IMR-90 (cell line): Measurements from ENCODE around the gene KRT4. TPM values are rescaled to one million over a fixed set of nuclear protein-coding genes. Genes with fewer than 3 reads are reported as not detected.

Experiments
- ATAC-seq: fragments of 200-7000 bp; cut with Tn5 transposase; 2 replicates; pipeline ENCODE4 v1.9.1; 2020; ENCODE audit warnings: low read depth, mild to moderate bottlenecking, moderate library complexity
- BruUV-seq: library from RNA; stranded (reverse); fragments of 400-500 nt; replicated peaks from 2 replicates; lab custom pipeline; 2021; lab: Mats Ljungman, UMichigan
- CTCF ChIA-PET: fragments of 300-600 bp; formaldehyde crosslinking; extraction: SDS; loops from one replicate; lab custom pipeline; 2021; ENCODE audit warnings: antibody characterized with exemption; lab: Yijun Ruan, JAX
- POLR2A ChIA-PET: fragments of 300-600 bp; sonication (Branson Sonifier 250); formaldehyde crosslinking; loops from one replicate; lab custom pipeline; 2022; ENCODE audit warnings: antibody characterized with exemption; ENCODE audit not compliant: unreplicated experiment; lab: Charles Lee
- DNase-seq: peaks from one replicate; pipeline ENCODE4 v3.0.0; 2013
- H2AFZ ChIP-seq: replicated peaks from 2 replicates; pipeline ENCODE3; 2013; ENCODE audit warnings: low read length, mild to moderate bottlenecking; ENCODE audit not compliant: poor library complexity
- H2AK5ac ChIP-seq: 2 replicates; pipeline ENCODE4 v1.6.1; 2013; ENCODE audit warnings: low read depth, low read length, inconsistent platforms
- H2AK9ac ChIP-seq: replicated peaks from 2 replicates; pipeline ENCODE3; 2013; ENCODE audit warnings: mild to moderate bottlenecking, low read depth, low read length, moderate library complexity; ENCODE audit not compliant: poor library complexity
- H2BK120ac ChIP-seq: 2 replicates; pipeline ENCODE4 v1.6.1; 2013; ENCODE audit warnings: low read depth, low read length, inconsistent platforms
- H2BK15ac ChIP-seq: 3 replicates; pipeline ENCODE4 v1.6.1; 2013; ENCODE audit warnings: low read depth, low read length, inconsistent platforms
- H2BK20ac ChIP-seq: 2 replicates; pipeline ENCODE4 v1.6.1; 2013; ENCODE audit warnings: low read depth, mild to moderate bottlenecking, inconsistent platforms, low read length, moderate library complexity
- H2BK5ac ChIP-seq: 2 replicates; pipeline ENCODE4 v1.6.1; 2013; ENCODE audit warnings: mild to moderate bottlenecking, low read depth, low read length, inconsistent platforms; ENCODE audit not compliant: poor library complexity, severe bottlenecking
- H3K14ac ChIP-seq: replicated peaks from 2 replicates; pipeline ENCODE4 v1.6.1; 2013; ENCODE audit warnings: low read depth, low read length, inconsistent platforms
- H3K18ac ChIP-seq: 2 replicates; pipeline ENCODE4 v1.6.1; 2013; ENCODE audit warnings: low read depth, low read length, control low read depth
- H3K23ac ChIP-seq: 2 replicates; pipeline ENCODE4 v1.6.1; 2013; ENCODE audit warnings: low read depth, low read length, inconsistent platforms
- H3K27ac ChIP-seq: 2 replicates; pipeline ENCODE4 v1.5.1; 2013; ENCODE audit warnings: mild to moderate bottlenecking, control low read depth, low read length; ENCODE audit not compliant: insufficient read depth
- H3K27me3 ChIP-seq: 2 replicates; pipeline ENCODE4 v1.6.1; 2013; ENCODE audit warnings: low read length; ENCODE audit not compliant: control insufficient read depth, insufficient read depth
- H3K36me3 ChIP-seq: 2 replicates; pipeline ENCODE4 v1.6.1; 2013; ENCODE audit warnings: low read length, mixed read lengths; ENCODE audit not compliant: control insufficient read depth, insufficient read depth
- H3K4ac ChIP-seq: 2 replicates; pipeline ENCODE4 v1.6.1; 2013; ENCODE audit warnings: low read depth, low read length, inconsistent platforms
- H3K4me1 ChIP-seq: 2 replicates; pipeline ENCODE4 v1.6.1; 2013; ENCODE audit warnings: low read length, mixed read lengths; ENCODE audit not compliant: control insufficient read depth, insufficient read depth
- H3K4me2 ChIP-seq: 2 replicates; pipeline ENCODE4 v1.6.1; 2013; ENCODE audit warnings: low read depth, mild to moderate bottlenecking, control low read depth, low read length, moderate library complexity
- H3K4me3 ChIP-seq: 2 replicates; pipeline ENCODE4 v1.5.1; 2013; ENCODE audit warnings: low read depth, mild to moderate bottlenecking, control low read depth, low read length, moderate library complexity; ENCODE audit not compliant: insufficient read depth
- H3K56ac ChIP-seq: 2 replicates; pipeline ENCODE4 v1.6.1; 2013; ENCODE audit warnings: low read length, inconsistent platforms; ENCODE audit not compliant: insufficient read depth; ENCODE audit errors: extremely low read depth
- H3K79me1 ChIP-seq, 2 experiments: 2 replicates each; pipeline ENCODE4 v1.6.1; 2013; ENCODE audit warnings: low read length in 2 of 2, inconsistent platforms in 1 of 2, low read depth in 1 of 2
- H3K9ac ChIP-seq: 2 replicates; pipeline ENCODE4 v1.6.1; 2013; ENCODE audit warnings: low read depth, low read length, control low read depth
- H3K9me1 ChIP-seq: 2 replicates; pipeline ENCODE4 v1.6.1; 2013; ENCODE audit warnings: low read length, inconsistent platforms; ENCODE audit not compliant: insufficient read depth
- H3K9me3 ChIP-seq: 2 replicates; pipeline ENCODE4 v1.6.1; 2013; ENCODE audit warnings: low read length; ENCODE audit not compliant: control insufficient read depth, insufficient read depth
- H4K20me1 ChIP-seq: 2 replicates; pipeline ENCODE4 v1.6.1; 2013; ENCODE audit warnings: low read length, inconsistent platforms; ENCODE audit not compliant: insufficient read depth
- H4K5ac ChIP-seq: 2 replicates; pipeline ENCODE4 v1.6.1; 2013; ENCODE audit warnings: mild to moderate bottlenecking, low read depth, low read length, control low read depth
- H4K8ac ChIP-seq, 2 experiments: 2 replicates each; pipeline ENCODE4 v1.6.1; 2013; ENCODE audit warnings: low read depth in 2 of 2, low read length in 2 of 2, control low read depth in 1 of 2, inconsistent platforms in 1 of 2
- H4K91ac ChIP-seq: 2 replicates; pipeline ENCODE4 v1.6.1; 2013; ENCODE audit warnings: low read depth, low read length, inconsistent platforms; ENCODE audit not compliant: insufficient read depth
- CHD1 ChIP-seq: IDR thresholded peaks from 2 replicates; pipeline ENCODE4 v1.6.1; 2012; ENCODE audit warnings: low read depth, low read length, improper control_type of control experiment
- NFE2L2 ChIP-seq: fragments of 150-350 bp; IDR thresholded peaks from 2 replicates; pipeline ENCODE4 v1.6.1; 2016; ENCODE audit warnings: low read depth, mild to moderate bottlenecking, low read length
- POLR2A ChIP-seq: IDR thresholded peaks from 2 replicates; pipeline ENCODE4 v1.6.1; 2012; ENCODE audit warnings: mild to moderate bottlenecking, low read depth, low read length
- RAD21 ChIP-seq: IDR thresholded peaks from 2 replicates; pipeline ENCODE4 v1.6.1; 2012; ENCODE audit warnings: low read length, improper control_type of control experiment
- RCOR1 ChIP-seq: IDR thresholded peaks from 2 replicates; pipeline ENCODE4 v1.6.1; 2012; ENCODE audit warnings: mild to moderate bottlenecking, low read length, improper control_type of control experiment; ENCODE audit not compliant: insufficient replicate concordance
- RFX5 ChIP-seq: IDR thresholded peaks from 2 replicates; pipeline ENCODE4 v1.8.0; 2012; ENCODE audit warnings: low read depth, mild to moderate bottlenecking, low read length, moderate library complexity
- WGBS, 2 experiments: methylation state at CpG; one replicate each; pipeline versions ENCODE4 v1.1.5 to v1.1.7; 2013; ENCODE audit warnings: missing lambda C conversion rate in 2 of 2; ENCODE audit not compliant: insufficient read length in 1 of 2; ENCODE audit errors: extremely low coverage in 2 of 2; 5-methylcytosine and 5-hydroxymethylcytosine counted together
- dilution Hi-C: fragments of 300-500 bp; cut with HindIII; formaldehyde crosslinking; loops from one replicate; pipeline ENCODE4 v1.14.3; 2018; ENCODE audit warnings: low sequenced_read_pairs; ENCODE audit not compliant: unreplicated experiment
- in situ Hi-C: fragments of 300-500 bp; cut with MboI; formaldehyde crosslinking; loops from 3 replicates; pipeline ENCODE4 v1.14.3; 2019; ENCODE audit warnings: low sequenced_read_pairs, inconsistent platforms, mixed read lengths
- intact Hi-C: fragments of 100-400 bp; cut with micrococcal nuclease; formaldehyde crosslinking; loops from 2 replicates; pipeline ENCODE4 v1.10.0; 2022
- polyA plus RNA-seq, 3 experiments: library from polyadenylated mRNA; depleted of rRNA; stranded (reverse); fragments of >200 nt; gene quantifications; 2 replicates each; pipeline ENCODE4 v1.2.3, GENCODE V29; 2012; ENCODE audit warnings: low replicate concordance in 1 of 3
- total RNA-seq: library from RNA; depleted of rRNA; stranded (reverse); fragments of >200 nt; gene quantifications from 2 replicates; pipeline ENCODE4 v1.2.3, GENCODE V29; 2012
- TF ChIP-seq, protein P1 (sequence below): fragments of 150-350 bp; IDR thresholded peaks from 2 replicates; pipeline ENCODE4 v1.6.1; 2016; ENCODE audit warnings: low read depth, mild to moderate bottlenecking, low read length, moderate library complexity, borderline replicate concordance
- TF ChIP-seq, protein P2 (sequence below): fragments of 150-350 bp; IDR thresholded peaks from 2 replicates; pipeline ENCODE4 v1.6.1; 2017; ENCODE audit warnings: mild to moderate bottlenecking, antibody characterized with exemption, low read length, low read depth

The KRT4 gene
- total and polyA plus RNA-seq, 2 of the 4 experiments (the other 2 are of a cell fraction) = under 0.01 to 0.07 TPM

DNA sequence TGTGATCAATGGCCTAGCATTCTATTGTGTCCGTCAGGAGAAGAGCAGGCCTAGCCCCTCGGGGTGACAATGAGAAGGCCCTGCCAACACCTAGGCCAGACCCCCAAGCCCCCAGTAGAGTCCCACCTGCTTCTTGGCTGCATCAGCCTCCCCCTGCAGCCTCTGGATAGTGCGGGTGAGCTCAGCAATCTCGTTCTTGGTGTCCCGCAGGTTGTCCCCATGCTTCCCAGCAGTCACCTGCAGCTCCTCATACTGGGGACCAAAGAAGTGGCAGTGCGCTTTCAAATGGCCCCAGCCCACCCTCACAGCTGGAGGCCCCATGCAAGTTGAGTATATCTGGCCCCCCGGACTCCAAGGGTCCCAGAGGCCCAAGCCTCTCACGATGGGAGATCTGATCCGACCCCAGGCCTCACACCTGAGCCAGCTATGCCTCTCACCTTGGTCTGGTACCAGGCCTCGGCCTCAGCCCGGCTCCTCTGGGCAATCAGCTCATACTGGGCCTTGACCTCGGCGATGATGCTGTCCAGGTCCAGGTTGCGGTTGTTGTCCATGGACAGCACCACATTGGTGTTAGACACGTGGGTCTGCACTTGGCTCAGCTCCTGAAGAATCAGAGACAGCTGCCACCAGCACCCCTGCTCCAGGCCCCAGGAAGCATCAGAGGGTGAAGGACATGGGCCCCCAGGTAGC, 10.0 kb upstream of the KRT4 start:
- no peak for DNase-seq
- peaks cover 27% of the 10 kb centered on the region for H3K27me3 ChIP-seq
- no peak overlapping the region for H2BK5ac ChIP-seq
- no peak overlapping the region for H4K5ac ChIP-seq
- no peak overlapping the region for H3K18ac ChIP-seq
- no peaks in the 10 kb centered on the region for H3K79me1 ChIP-seq
- no peak overlapping the region for H4K8ac ChIP-seq
- no peak overlapping the region for H3K27ac ChIP-seq
- H4K91ac ChIP-seq = no peak overlapping the region
- ChIA-PET POLR2A (no interaction called here), CTCF (no interaction called here)
- BruUV-seq = no TSS peak
- H3K4me3 ChIP-seq = no peak overlapping the region
- H2BK120ac ChIP-seq = no peak overlapping the region
- no peak overlapping the region for H2AFZ ChIP-seq
- ATAC-seq = no peak
- H2AK5ac ChIP-seq = no peak overlapping the region
- no peaks in the 10 kb centered on the region for H3K36me3 ChIP-seq
- no peak overlapping the region for H3K23ac ChIP-seq
- intact Hi-C loops = no loop called here
- H3K9me1 ChIP-seq = no peaks in the 10 kb centered on the region; the same call in 1 of the 2 replicates
- H2BK15ac ChIP-seq = no peak overlapping the region
- no peak overlapping the region for H3K9ac ChIP-seq
- H2AK9ac ChIP-seq = no peak overlapping the region
- no peak overlapping the region for H3K4me2 ChIP-seq
- no peaks in the 10 kb centered on the region for H3K9me3 ChIP-seq
- H3K56ac ChIP-seq = no peak overlapping the region
- 90% methylated on average over 2 of the region's 15 CpGs; no CpG with 5 or more reads in 1 of the 2 experiments for WGBS, 2 experiments
- no peak overlapping the region for H3K4ac ChIP-seq
- no peak overlapping the region for H3K14ac ChIP-seq
- in situ Hi-C loops = no loop called here
- H2BK20ac ChIP-seq = no peak overlapping the region
- H3K4me1 ChIP-seq = 0 out of 2 replicates have a peak, but pooled peaks cover 2% of the 10 kb centered on the region
- dilution Hi-C loops = no loop called here
- H4K20me1 ChIP-seq = no peaks in the 10 kb centered on the region; the same call in 1 of the 2 replicates
- no peak for TF ChIP-seq RFX5
- TF ChIP-seq, protein P1, sequence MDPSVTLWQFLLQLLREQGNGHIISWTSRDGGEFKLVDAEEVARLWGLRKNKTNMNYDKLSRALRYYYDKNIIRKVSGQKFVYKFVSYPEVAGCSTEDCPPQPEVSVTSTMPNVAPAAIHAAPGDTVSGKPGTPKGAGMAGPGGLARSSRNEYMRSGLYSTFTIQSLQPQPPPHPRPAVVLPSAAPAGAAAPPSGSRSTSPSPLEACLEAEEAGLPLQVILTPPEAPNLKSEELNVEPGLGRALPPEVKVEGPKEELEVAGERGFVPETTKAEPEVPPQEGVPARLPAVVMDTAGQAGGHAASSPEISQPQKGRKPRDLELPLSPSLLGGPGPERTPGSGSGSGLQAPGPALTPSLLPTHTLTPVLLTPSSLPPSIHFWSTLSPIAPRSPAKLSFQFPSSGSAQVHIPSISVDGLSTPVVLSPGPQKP = no peak
- TF ChIP-seq, protein P2, sequence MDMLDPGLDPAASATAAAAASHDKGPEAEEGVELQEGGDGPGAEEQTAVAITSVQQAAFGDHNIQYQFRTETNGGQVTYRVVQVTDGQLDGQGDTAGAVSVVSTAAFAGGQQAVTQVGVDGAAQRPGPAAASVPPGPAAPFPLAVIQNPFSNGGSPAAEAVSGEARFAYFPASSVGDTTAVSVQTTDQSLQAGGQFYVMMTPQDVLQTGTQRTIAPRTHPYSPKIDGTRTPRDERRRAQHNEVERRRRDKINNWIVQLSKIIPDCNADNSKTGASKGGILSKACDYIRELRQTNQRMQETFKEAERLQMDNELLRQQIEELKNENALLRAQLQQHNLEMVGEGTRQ = no peak
- no peak for TF ChIP-seq NFE2L2
- TF ChIP-seq POLR2A = no peak
- TF ChIP-seq CHD1 = no peak
- no peak for TF ChIP-seq RAD21
- no peak for TF ChIP-seq RCOR1
